Left ventricle myocardium superior (tissue), 1 donor: ENCODE measurements around the gene CUEDC1. TPM values are rescaled to one million over a fixed set of nuclear protein-coding genes. Genes with fewer than 3 reads are reported as not detected.
"Not testable (repeated sequence)": the region's sequence is repeated elsewhere in the genome, so short reads cannot be mapped to it uniquely, and the experiment has no call there.

ENCODE experiments used
- ATAC-seq: fragments of 200-7000 bp; cut with Tn5 transposase; one replicate; pipeline ENCODE4 v1.9.1; 2020; ENCODE audit warnings: mild to moderate bottlenecking, moderate library complexity
- DNase-seq: peaks from one replicate; pipeline ENCODE4 v3.0.0-alpha.2; 2020
- intact Hi-C: fragments of 100-400 bp; cut with micrococcal nuclease; formaldehyde crosslinking; loops from one replicate; pipeline ENCODE4 v1.11.0; 2022
- total RNA-seq: library from RNA; stranded (reverse); fragmentation: NEBNext Ultra II Directional; extraction: Animal tissue kit (Norgen Biotek cat#: 25700); gene quantifications from one replicate; pipeline ENCODE4 v1.2.1, GENCODE V29; 2021
- donor health status: DM: no; HTN: yes; CAD: no; lungs with severe emphysema.

Gene CUEDC1
- total RNA-seq, 1 donor from 2014 or later, result 55.0 TPM

GRCh38 chr17:57987581-57988300 is 32.5 kb upstream of the CUEDC1 start, which contains the start of gene VEZF1:
VEZF1 (minus strand) TSS chr17:57988254; CDS start chr17:57988111, 143 bp downstream.
- peak; percentile 91 for DNase-seq
- intact Hi-C loops, result no loop called here
- ATAC-seq, result peak; percentile 75

GRCh38 chr17:57986841-57987580 is 31.8 kb upstream of the CUEDC1 start:
- peak; percentile 48 for ATAC-seq
- intact Hi-C loops, result no loop called here
- DNase-seq, result peak; percentile 52

GRCh38 chr17:57985675-57985974 is 30.4 kb upstream of the CUEDC1 start:
- ATAC-seq, result no peak
- intact Hi-C loops, result no loop called here

GRCh38 chr17:57984936-57985674 is 29.9 kb upstream of the CUEDC1 start:
- no peak for ATAC-seq
- DNase-seq, result no peak
- intact Hi-C loops, result no loop called here

More at GRCh38 chr17:57985675-57985974, 30.4 kb upstream of the CUEDC1 start:
- DNase-seq, result no peak

GRCh38 chr17:57984261-57984890 is 29.2 kb upstream of the CUEDC1 start:
- ATAC-seq (no peak), DNase-seq (no peak)
- intact Hi-C loops, result no loop called here

- DNase-seq (no peak), ATAC-seq (no peak)
- intact Hi-C loops, result no loop called here
These were observed 28.2 kb upstream of the CUEDC1 start for GRCh38 chr17:57983446-57983845.

- ATAC-seq (no peak), DNase-seq (no peak)
- intact Hi-C loops, result no loop called here
These were observed 27.4 kb upstream of the CUEDC1 start for GRCh38 chr17:57982452-57983170.

GRCh38 chr17:57980522-57980921 is 25.3 kb upstream of the CUEDC1 start:
- no peak for ATAC-seq
- intact Hi-C loops, result no loop called here

GRCh38 chr17:57979076-57979475 is 23.9 kb upstream of the CUEDC1 start:
- ATAC-seq (no peak), DNase-seq (no peak)
- intact Hi-C loops, result no loop called here

More at GRCh38 chr17:57980522-57980921, 25.3 kb upstream of the CUEDC1 start:
- no peak for DNase-seq

- intact Hi-C loops, result no loop called here
- DNase-seq (no peak), ATAC-seq (no peak)
These were observed 21.4 kb upstream of the CUEDC1 start for GRCh38 chr17:57976594-57976993.

GRCh38 chr17:57975044-57975443 is 19.8 kb upstream of the CUEDC1 start:
- ATAC-seq, result peak; percentile 45
- intact Hi-C loops, result no loop called here
- no peak for DNase-seq

- DNase-seq, intact Hi-C loops: not testable (repeated sequence)
- peak; percentile 80 for ATAC-seq
These were observed 19.0 kb upstream of the CUEDC1 start for GRCh38 chr17:57974053-57974824.

GRCh38 chr17:57972151-57972550 is 16.9 kb upstream of the CUEDC1 start:
- DNase-seq, result no peak
- ATAC-seq, result no peak
- intact Hi-C loops, result no loop called here

- intact Hi-C loops, result no loop called here
- no peak for DNase-seq
- ATAC-seq, result no peak
These were observed 16.4 kb upstream of the CUEDC1 start for GRCh38 chr17:57971572-57971971.

- no peak for DNase-seq
- intact Hi-C loops, result no loop called here
- no peak for ATAC-seq
These were observed 15.5 kb upstream of the CUEDC1 start for GRCh38 chr17:57970710-57971109.

GRCh38 chr17:57968456-57968855 is 13.2 kb upstream of the CUEDC1 start:
- intact Hi-C loops, result no loop called here
- ATAC-seq, result no peak
- no peak for DNase-seq

GRCh38 chr17:57966875-57967274 is 11.7 kb upstream of the CUEDC1 start:
- peak; percentile 66 for ATAC-seq
- intact Hi-C loops, result no loop called here

GRCh38 chr17:57966246-57966645 is 11.0 kb upstream of the CUEDC1 start:
- no peak for ATAC-seq
- DNase-seq, result no peak
- intact Hi-C loops, result no loop called here

More at GRCh38 chr17:57966875-57967274, 11.7 kb upstream of the CUEDC1 start:
- DNase-seq, result no peak
